ENCODE results near the gene MED13L. TPM values are rescaled to one million over a fixed set of nuclear protein-coding genes. Genes with fewer than 3 reads are reported as not detected.

Gene MED13L
- total RNA-seq, 1 experiment from 2014 or later = 80.5 TPM

DNA sequence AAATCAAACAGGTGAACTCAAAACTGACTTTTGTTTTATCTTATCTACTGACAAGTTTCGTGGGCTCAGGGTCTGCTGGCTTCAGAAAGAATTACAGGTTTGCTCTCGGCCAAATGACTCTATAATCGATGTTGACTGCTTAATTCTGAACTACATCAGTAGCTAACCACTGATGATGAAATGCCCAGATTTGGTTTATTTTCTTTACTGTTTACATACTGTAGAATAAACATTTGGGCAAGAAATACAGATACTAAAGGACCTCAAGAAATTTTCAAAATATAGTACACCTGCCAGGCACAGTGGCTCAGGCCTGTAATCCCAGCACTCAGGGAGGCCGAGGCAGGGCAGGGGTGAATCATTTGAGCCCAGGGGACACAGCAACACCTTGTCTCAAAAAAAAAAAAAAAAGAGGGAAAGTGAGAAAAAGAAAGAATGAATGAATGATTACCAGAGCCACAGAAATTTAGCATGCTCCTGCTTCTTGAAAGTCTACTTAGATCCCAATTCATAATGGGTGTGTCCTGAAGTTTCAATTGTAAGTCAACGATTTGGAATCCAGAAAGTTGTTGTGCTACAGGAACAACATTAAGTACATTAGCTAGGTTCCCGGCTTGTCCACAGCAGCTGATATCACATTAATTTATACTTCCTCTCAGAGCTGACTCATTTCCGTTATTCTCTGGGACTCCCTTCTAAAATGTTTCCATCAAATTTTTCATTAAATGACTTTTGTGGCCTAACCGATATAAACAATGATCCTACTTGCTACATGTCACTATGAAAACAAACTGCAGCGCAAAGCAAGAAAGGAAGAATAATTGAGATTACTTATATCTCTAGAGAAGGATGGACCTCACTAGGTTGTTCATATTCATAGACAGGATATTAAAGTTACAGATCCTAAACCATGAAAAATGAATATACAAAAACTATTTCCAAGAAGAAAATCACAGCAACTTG, 134.3 kb downstream of the MED13L start:
- no peak for TF ChIP-seq SP1 (CRISPR knock-in tag; conservative IDR thresholded peaks at IDR 0.05)
- TF ChIP-seq CREM (CRISPR knock-in tag; IDR thresholded peaks at IDR 0.05) = no peak
- TF ChIP-seq ELF4 (CRISPR knock-in tag; IDR thresholded peaks at IDR 0.05; ENCODE audit: low read depth) = no peak
- no peak for TF ChIP-seq ATF1 (CRISPR knock-in tag; IDR thresholded peaks at IDR 0.05)
- no peak for TF ChIP-seq CREB1 (CRISPR knock-in tag; IDR thresholded peaks at IDR 0.05)
- TF ChIP-seq PRDM15 (CRISPR knock-in tag; IDR thresholded peaks at IDR 0.05) = no peak
- TF ChIP-seq MXD4 (CRISPR knock-in tag; IDR thresholded peaks at IDR 0.05; ENCODE audit: borderline replicate concordance) = no peak
- TF ChIP-seq ZNF263 (CRISPR knock-in tag; IDR thresholded peaks at IDR 0.05; ENCODE audit: low read depth) = no peak
- TF ChIP-seq, protein P1, sequence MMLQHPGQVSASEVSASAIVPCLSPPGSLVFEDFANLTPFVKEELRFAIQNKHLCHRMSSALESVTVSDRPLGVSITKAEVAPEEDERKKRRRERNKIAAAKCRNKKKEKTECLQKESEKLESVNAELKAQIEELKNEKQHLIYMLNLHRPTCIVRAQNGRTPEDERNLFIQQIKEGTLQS (CRISPR knock-in tag; conservative IDR thresholded peaks at IDR 0.05) = no peak
- no peak for TF ChIP-seq ZNF232 (CRISPR knock-in tag; IDR thresholded peaks at IDR 0.05)
- no peak for TF ChIP-seq NFYB (CRISPR knock-in tag; conservative IDR thresholded peaks at IDR 0.05; ENCODE audit: low read depth)
- TF ChIP-seq RELA (CRISPR knock-in tag; IDR thresholded peaks at IDR 0.05; ENCODE audit: borderline replicate concordance) = no peak
- TF ChIP-seq, protein P2, sequence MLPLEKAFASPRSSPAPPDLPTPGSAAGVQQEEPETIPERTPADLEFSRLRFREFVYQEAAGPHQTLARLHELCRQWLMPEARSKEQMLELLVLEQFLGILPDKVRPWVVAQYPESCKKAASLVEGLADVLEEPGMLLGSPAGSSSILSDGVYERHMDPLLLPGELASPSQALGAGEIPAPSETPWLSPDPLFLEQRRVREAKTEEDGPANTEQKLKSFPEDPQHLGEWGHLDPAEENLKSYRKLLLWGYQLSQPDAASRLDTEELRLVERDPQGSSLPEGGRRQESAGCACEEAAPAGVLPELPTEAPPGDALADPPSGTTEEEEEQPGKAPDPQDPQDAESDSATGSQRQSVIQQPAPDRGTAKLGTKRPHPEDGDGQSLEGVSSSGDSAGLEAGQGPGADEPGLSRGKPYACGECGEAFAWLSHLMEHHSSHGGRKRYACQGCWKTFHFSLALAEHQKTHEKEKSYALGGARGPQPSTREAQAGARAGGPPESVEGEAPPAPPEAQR (CRISPR knock-in tag; IDR thresholded peaks at IDR 0.05) = no peak
- no peak for TF ChIP-seq TEAD4 (CRISPR knock-in tag; IDR thresholded peaks at IDR 0.05)
- TF ChIP-seq ZBTB43 (CRISPR knock-in tag; IDR thresholded peaks at IDR 0.05) = no peak
- TF ChIP-seq FOXK1 (CRISPR knock-in tag; IDR thresholded peaks at IDR 0.05) = no peak
- no peak for TF ChIP-seq RORB (CRISPR knock-in tag; IDR thresholded peaks at IDR 0.05)
- TF ChIP-seq CTCF (IDR thresholded peaks at IDR 0.05) = no peak
- TF ChIP-seq ERG (CRISPR knock-in tag; IDR thresholded peaks at IDR 0.05) = no peak
- no peak for TF ChIP-seq TCF7 (CRISPR knock-in tag; IDR thresholded peaks at IDR 0.05; ENCODE audit: low read depth)
- ChIA-PET CTCF (no interaction called here), POLR2A (no interaction called here)
- ATAC-seq (no peak), DNase-seq (ENCODE audit: low spot score) (no peak)
- Mint-ChIP-seq H3K4me3 (no peak overlapping the region), H3K4me1 (peaks cover 52% of the 10 kb centered on the region), H3K9me3 (no peaks in the 10 kb centered on the region), H3K27ac (peak overlapping the region; percentile 53), H3K27me3 (ENCODE audit: low read depth) (no peaks in the 10 kb centered on the region), H3K36me3 (no peaks in the 10 kb centered on the region)

Measured in WTC11 (cell line).